Spleen (tissue), 7 donors: ENCODE data around the gene LSM14B.

Source experiments
- POLR2A ChIP-seq, 3 donors: fragments of 450-650 bp; IDR thresholded peaks; one replicate each; pipeline ENCODE4 v1.5.1; 2017; ENCODE audit warnings: antibody characterized with exemption in 3 of 3, mild to moderate bottlenecking in 1 of 3
- POLR2AphosphoS5 ChIP-seq, 3 donors: sonication (generic); formaldehyde crosslinking; IDR thresholded peaks; one replicate each; pipeline ENCODE4 v1.5.1; 2017; ENCODE audit warnings: antibody characterized with exemption in 3 of 3
- TF ChIP-seq, protein P1 (sequence below), 11 experiments: fragments of 200-600 bp in 7 of 11; fragments of 450-650 bp in 4 of 11; sonication (generic) in 4 of 11; IDR thresholded peaks in 8 of 11; conservative IDR thresholded peaks in 3 of 11; 1 replicate in 7 of 11; 2 replicates in 4 of 11; pipeline versions ENCODE4 v1.4.0 to v1.8.0; 2016 to 2021; ENCODE audit warnings: antibody characterized with exemption in 11 of 11, inconsistent platforms in 4 of 11, mild to moderate bottlenecking in 1 of 11
- donor health status: DM: no; HTN: no; CAD: no; lungs with moderate emphysema.
- donor health status: DM: no; HTN: no; CAD: no.
- donor health status: DM: no; HTN: no; CAD: no.

DNA sequence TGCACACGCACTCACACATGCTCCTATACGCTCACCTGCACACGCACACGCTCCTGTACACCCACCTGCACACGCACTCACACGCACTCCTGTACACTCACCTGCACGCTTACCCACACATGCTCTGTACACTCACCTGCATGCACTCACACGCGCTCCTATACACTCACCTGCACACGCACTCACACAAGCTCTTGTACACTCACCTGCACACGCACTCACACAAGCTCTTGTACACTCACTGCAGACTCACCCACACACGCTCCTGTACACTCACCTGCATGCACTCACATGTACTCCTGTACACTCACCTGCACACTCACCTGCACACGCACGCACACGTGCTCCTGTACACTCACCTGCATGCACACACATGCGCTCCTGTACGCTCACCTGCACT, 34.6 kb upstream of the LSM14B start:
- TF ChIP-seq, protein P1, sequence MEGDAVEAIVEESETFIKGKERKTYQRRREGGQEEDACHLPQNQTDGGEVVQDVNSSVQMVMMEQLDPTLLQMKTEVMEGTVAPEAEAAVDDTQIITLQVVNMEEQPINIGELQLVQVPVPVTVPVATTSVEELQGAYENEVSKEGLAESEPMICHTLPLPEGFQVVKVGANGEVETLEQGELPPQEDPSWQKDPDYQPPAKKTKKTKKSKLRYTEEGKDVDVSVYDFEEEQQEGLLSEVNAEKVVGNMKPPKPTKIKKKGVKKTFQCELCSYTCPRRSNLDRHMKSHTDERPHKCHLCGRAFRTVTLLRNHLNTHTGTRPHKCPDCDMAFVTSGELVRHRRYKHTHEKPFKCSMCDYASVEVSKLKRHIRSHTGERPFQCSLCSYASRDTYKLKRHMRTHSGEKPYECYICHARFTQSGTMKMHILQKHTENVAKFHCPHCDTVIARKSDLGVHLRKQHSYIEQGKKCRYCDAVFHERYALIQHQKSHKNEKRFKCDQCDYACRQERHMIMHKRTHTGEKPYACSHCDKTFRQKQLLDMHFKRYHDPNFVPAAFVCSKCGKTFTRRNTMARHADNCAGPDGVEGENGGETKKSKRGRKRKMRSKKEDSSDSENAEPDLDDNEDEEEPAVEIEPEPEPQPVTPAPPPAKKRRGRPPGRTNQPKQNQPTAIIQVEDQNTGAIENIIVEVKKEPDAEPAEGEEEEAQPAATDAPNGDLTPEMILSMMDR (IDR thresholded peaks at IDR 0.05 in 8 of 11, conservative IDR thresholded peaks at IDR 0.05 in 3 of 11): no peak
- TF ChIP-seq POLR2AphosphoS5 (IDR thresholded peaks at IDR 0.05): no peak
- TF ChIP-seq POLR2A (IDR thresholded peaks at IDR 0.05): no peak
